Transverse colon (tissue), 3 donors: ENCODE results near the gene ANKH.

Experiments used
- POLR2A ChIP-seq: fragments of 450-650 bp; IDR thresholded peaks from one replicate; pipeline ENCODE4 v1.6.1; 2016; ENCODE audit warnings: antibody characterized with exemption, mild to moderate bottlenecking, moderate library complexity
- TF ChIP-seq, protein P1 (sequence below), 5 experiments: fragments of 200-600 bp in 3 of 5; fragments of 450-650 bp in 2 of 5; sonication (generic) in 3 of 5; IDR thresholded peaks; 1 replicate in 2 of 5; 2 replicates in 3 of 5; pipeline ENCODE4 v1.5.1; 2016 to 2017; ENCODE audit warnings: antibody characterized with exemption in 5 of 5, inconsistent platforms in 3 of 5, mild to moderate bottlenecking in 2 of 5, moderate library complexity in 1 of 5

DNA sequence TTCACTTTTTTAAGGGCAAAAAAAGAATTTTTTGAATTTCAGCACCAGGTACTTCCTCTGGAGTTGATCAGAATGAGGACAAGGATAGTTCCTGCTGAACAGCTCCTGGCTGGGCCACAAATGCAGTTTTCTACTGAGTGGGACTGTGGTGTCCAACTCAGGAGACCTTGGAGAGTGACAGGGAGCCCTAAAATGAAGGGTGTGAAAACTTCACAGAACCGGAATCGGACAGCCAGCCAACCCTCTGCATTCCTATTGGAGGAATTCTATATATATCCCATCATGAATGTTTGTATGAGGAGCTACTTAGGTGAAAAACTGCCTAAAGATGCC, 40.6 kb downstream of the ANKH start:
- TF ChIP-seq, protein P1, sequence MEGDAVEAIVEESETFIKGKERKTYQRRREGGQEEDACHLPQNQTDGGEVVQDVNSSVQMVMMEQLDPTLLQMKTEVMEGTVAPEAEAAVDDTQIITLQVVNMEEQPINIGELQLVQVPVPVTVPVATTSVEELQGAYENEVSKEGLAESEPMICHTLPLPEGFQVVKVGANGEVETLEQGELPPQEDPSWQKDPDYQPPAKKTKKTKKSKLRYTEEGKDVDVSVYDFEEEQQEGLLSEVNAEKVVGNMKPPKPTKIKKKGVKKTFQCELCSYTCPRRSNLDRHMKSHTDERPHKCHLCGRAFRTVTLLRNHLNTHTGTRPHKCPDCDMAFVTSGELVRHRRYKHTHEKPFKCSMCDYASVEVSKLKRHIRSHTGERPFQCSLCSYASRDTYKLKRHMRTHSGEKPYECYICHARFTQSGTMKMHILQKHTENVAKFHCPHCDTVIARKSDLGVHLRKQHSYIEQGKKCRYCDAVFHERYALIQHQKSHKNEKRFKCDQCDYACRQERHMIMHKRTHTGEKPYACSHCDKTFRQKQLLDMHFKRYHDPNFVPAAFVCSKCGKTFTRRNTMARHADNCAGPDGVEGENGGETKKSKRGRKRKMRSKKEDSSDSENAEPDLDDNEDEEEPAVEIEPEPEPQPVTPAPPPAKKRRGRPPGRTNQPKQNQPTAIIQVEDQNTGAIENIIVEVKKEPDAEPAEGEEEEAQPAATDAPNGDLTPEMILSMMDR (IDR thresholded peaks at IDR 0.05), result no peak
- no peak for TF ChIP-seq POLR2A
